H9 (cell line): ENCODE data around the gene SLC23A2. TPM values are rescaled to one million over a fixed set of nuclear protein-coding genes. Genes with fewer than 3 reads are reported as not detected.

Experiments
- DNase-seq: peaks from one replicate; pipeline ENCODE4 v3.0.0-alpha.2; 2017
- H2AFZ ChIP-seq: one replicate; pipeline ENCODE4 v1.6.1; 2013; ENCODE audit warnings: mild to moderate bottlenecking, low read length, control low read depth, moderate library complexity
- H2AK5ac ChIP-seq: 2 replicates; pipeline ENCODE4 v1.6.1; 2013; ENCODE audit warnings: low read length, control low read depth, mixed read lengths; ENCODE audit not compliant: insufficient read length
- H2BK120ac ChIP-seq: one replicate; pipeline ENCODE4 v1.6.1; 2013; ENCODE audit warnings: low read depth, mild to moderate bottlenecking, low read length, control low read depth, inconsistent platforms; ENCODE audit not compliant: poor library complexity, severe bottlenecking
- H2BK12ac ChIP-seq: 2 replicates; pipeline ENCODE4 v1.6.1; 2013; ENCODE audit warnings: low read length, control low read depth, mixed read lengths, low read depth; ENCODE audit not compliant: insufficient read length
- H2BK15ac ChIP-seq: 2 replicates; pipeline ENCODE4 v1.6.1; 2013; ENCODE audit warnings: low read depth, low read length, control low read depth
- H2BK20ac ChIP-seq: one replicate; pipeline ENCODE4 v1.6.1; 2013; ENCODE audit warnings: low read depth, mild to moderate bottlenecking, low read length, control low read depth, inconsistent platforms; ENCODE audit not compliant: poor library complexity, severe bottlenecking
- H2BK5ac ChIP-seq: 2 replicates; pipeline ENCODE4 v1.6.1; 2013; ENCODE audit warnings: low read length, control low read depth, mixed read lengths; ENCODE audit not compliant: insufficient read length
- H3K14ac ChIP-seq: 2 replicates; pipeline ENCODE4 v1.6.1; 2013; ENCODE audit warnings: low read length, control low read depth; ENCODE audit not compliant: insufficient read depth
- H3K18ac ChIP-seq: 2 replicates; pipeline ENCODE4 v1.6.1; 2013; ENCODE audit warnings: low read depth, mild to moderate bottlenecking, mixed read lengths, low read length, control low read depth; ENCODE audit not compliant: insufficient read length
- H3K23ac ChIP-seq: 2 replicates; pipeline ENCODE4 v1.6.1; 2013; ENCODE audit warnings: low read length, control low read depth, mixed read lengths, low read depth; ENCODE audit not compliant: insufficient read length
- H3K23me2 ChIP-seq: 2 replicates; pipeline ENCODE4 v1.6.1; 2013; ENCODE audit warnings: low read depth, mild to moderate bottlenecking, mixed read lengths, low read length, control low read depth; ENCODE audit not compliant: insufficient read length, poor library complexity, severe bottlenecking
- H3K27ac ChIP-seq: 2 replicates; pipeline ENCODE4 v1.5.1; 2013; ENCODE audit warnings: low read length, control low read depth, mixed read lengths, low read depth; ENCODE audit not compliant: insufficient read length
- H3K27me3 ChIP-seq: 2 replicates; pipeline ENCODE4 v1.6.1; 2013; ENCODE audit warnings: low read length, control low read depth, inconsistent platforms; ENCODE audit not compliant: insufficient read depth
- H3K4ac ChIP-seq: 2 replicates; pipeline ENCODE4 v1.6.1; 2013; ENCODE audit warnings: low read depth, mild to moderate bottlenecking, control low read depth, inconsistent platforms, low read length, moderate library complexity
- H3K4me1 ChIP-seq: 2 replicates; pipeline ENCODE4 v1.6.1; 2013; ENCODE audit warnings: low read length, control low read depth, inconsistent platforms; ENCODE audit not compliant: insufficient read depth
- H3K4me2 ChIP-seq: 2 replicates; pipeline ENCODE4 v1.6.1; 2013; ENCODE audit warnings: low read length, control low read depth, mixed read lengths; ENCODE audit not compliant: insufficient read length, insufficient read depth
- H3K56ac ChIP-seq: 2 replicates; pipeline ENCODE4 v1.6.1; 2013; ENCODE audit warnings: low read depth, mild to moderate bottlenecking, mixed read lengths, low read length, control low read depth; ENCODE audit not compliant: insufficient read length
- H3K79me1 ChIP-seq: 2 replicates; pipeline ENCODE4 v1.6.1; 2013; ENCODE audit warnings: low read depth, mild to moderate bottlenecking, moderate library complexity, low read length, control low read depth, inconsistent platforms; ENCODE audit not compliant: insufficient read depth, poor library complexity, severe bottlenecking
- H3K79me2 ChIP-seq: 2 replicates; pipeline ENCODE4 v1.6.1; 2013; ENCODE audit warnings: low read length, control low read depth, inconsistent platforms; ENCODE audit not compliant: insufficient read depth
- H3K9ac ChIP-seq: 2 replicates; pipeline ENCODE4 v1.6.1; 2013; ENCODE audit warnings: low read length, control low read depth, mixed read lengths; ENCODE audit not compliant: insufficient read length; ENCODE audit errors: extremely low read depth
- H3K9me3 ChIP-seq: one replicate; pipeline ENCODE4 v1.6.1; 2013; ENCODE audit warnings: low read depth, low read length, inconsistent platforms; ENCODE audit not compliant: control insufficient read depth
- H3T11ph ChIP-seq: one replicate; pipeline ENCODE4 v1.6.1; 2013; ENCODE audit warnings: mild to moderate bottlenecking, low read length, control low read depth, inconsistent platforms
- H4K20me1 ChIP-seq: one replicate; pipeline ENCODE4 v1.6.1; 2013; ENCODE audit not compliant: control insufficient read depth, insufficient read length, insufficient read depth
- H4K5ac ChIP-seq: 2 replicates; pipeline ENCODE4 v1.6.1; 2013; ENCODE audit warnings: low read depth, mild to moderate bottlenecking, mixed read lengths, low read length, control low read depth; ENCODE audit not compliant: insufficient read length
- H4K8ac ChIP-seq: replicated peaks from 2 replicates; pipeline ENCODE4 v1.6.1; 2013; ENCODE audit warnings: low read length, control low read depth, mixed read lengths, low read depth; ENCODE audit not compliant: insufficient read length
- H4K91ac ChIP-seq: 2 replicates; pipeline ENCODE4 v1.6.1; 2013; ENCODE audit warnings: low read depth, mild to moderate bottlenecking, moderate library complexity, mixed read lengths, low read length, control low read depth; ENCODE audit not compliant: insufficient read length
- H3K27ac Mint-ChIP-seq, 3 experiments: 2 replicates in 2 of 3; 3 replicates in 1 of 3; pipeline ENCODE4 v1.8.0; 2020 to 2021; ENCODE audit warnings: mixed read lengths in 3 of 3, mild to moderate bottlenecking in 1 of 3, moderate library complexity in 1 of 3
- H3K27me3 Mint-ChIP-seq: 2 replicates; pipeline ENCODE4 v1.8.0; 2021; ENCODE audit warnings: low read depth, mild to moderate bottlenecking, moderate library complexity, mixed read lengths
- H3K36me3 Mint-ChIP-seq, 3 experiments: 2 replicates in 2 of 3; 3 replicates in 1 of 3; pipeline ENCODE4 v1.8.0; 2020 to 2021; ENCODE audit warnings: low read depth in 3 of 3, mixed read lengths in 3 of 3; ENCODE audit not compliant: insufficient read depth in 1 of 3
- H3K4me1 Mint-ChIP-seq, 2 experiments: 2 replicates each; pipeline ENCODE4 v1.8.0; 2020; ENCODE audit warnings: mixed read lengths in 2 of 2
- H3K4me3 Mint-ChIP-seq, 2 experiments: 2 replicates in 1 of 2; 3 replicates in 1 of 2; pipeline ENCODE4 v1.8.0; 2020 to 2021; ENCODE audit warnings: mild to moderate bottlenecking in 2 of 2, mixed read lengths in 2 of 2, moderate library complexity in 1 of 2
- H3K9me3 Mint-ChIP-seq, 2 experiments: 2 replicates in 1 of 2; 3 replicates in 1 of 2; pipeline ENCODE4 v1.8.0; 2020; ENCODE audit warnings: mild to moderate bottlenecking in 2 of 2, mixed read lengths in 2 of 2, moderate library complexity in 1 of 2
- CTCF ChIP-seq: fragments of 200-600 bp; sonication (generic); conservative IDR thresholded peaks from 3 replicates; pipeline ENCODE4 v1.8.0; 2021; ENCODE audit warnings: antibody characterized with exemption, mild to moderate bottlenecking
- WGBS: extraction: QIAGEN DNeasy Blood & Tissue Kit; methylation state at CpG from one replicate; pipeline ENCODE4 v1.1.7; 2013; ENCODE audit warnings: missing lambda C conversion rate, low lambda C conversion rate, mixed read lengths; ENCODE audit not compliant: insufficient read length; ENCODE audit errors: extremely low coverage; 5-methylcytosine and 5-hydroxymethylcytosine counted together
- total RNA-seq: library from RNA; stranded (reverse); gene quantifications from 2 replicates; pipeline ENCODE4 v1.2.1, GENCODE V29; 2021

SLC23A2 gene
- total RNA-seq, 1 experiment from 2014 or later: 16.5 TPM

GRCh38 chr20:4946986-4947385 is 54.3 kb downstream of the SLC23A2 start:
- Histone ChIP-seq H4K5ac (no peak overlapping the region), H3K14ac (no peak overlapping the region), H2BK120ac (no peak overlapping the region), H3T11ph (no peak overlapping the region), H3K56ac (no peak overlapping the region), H3K79me1 (no peaks in the 10 kb centered on the region), H3K27me3 (no peaks in the 10 kb centered on the region), H3K18ac (no peak overlapping the region), H2BK20ac (no peak overlapping the region), H3K4ac (no peak overlapping the region), H2BK12ac (no peak overlapping the region), H3K23me2 (no peaks in the 10 kb centered on the region), H3K9me3 (no peaks in the 10 kb centered on the region), H4K20me1 (no peaks in the 10 kb centered on the region), H2BK5ac (no peak overlapping the region), H2BK15ac (no peak overlapping the region), H2AFZ (no peak overlapping the region), H4K91ac (no peak overlapping the region), H2AK5ac (no peak overlapping the region), H3K9ac (no peak overlapping the region), H3K23ac (no peak overlapping the region), H3K4me1 (no peaks in the 10 kb centered on the region; the same call in 1 of the 2 replicates), H4K8ac (no peak overlapping the region), H3K27ac (no peak overlapping the region), H3K4me2 (no peak overlapping the region), H3K79me2 (no peaks in the 10 kb centered on the region)
- Mint-ChIP-seq H3K36me3 (no peaks in the 10 kb centered on the region; a peak in 1 of 7 replicates), H3K27me3 (no peaks in the 10 kb centered on the region; the same call in 1 of the 2 replicates), H3K9me3 (no peaks in the 10 kb centered on the region), H3K27ac (peak overlapping the region in 2 of 3 experiments; percentile 6 to 74; a peak in 3 of 7 replicates), H3K4me3 (no peak overlapping the region), H3K4me1 (peaks cover 18 to 24% of the 10 kb centered on the region in 2 experiments)
- DNase-seq: no peak
- WGBS: no CpG with 5 or more reads among the region's 6 CpGs
- no peak for TF ChIP-seq CTCF
